ENCODE data around the gene CD22. TPM values are rescaled to one million over a fixed set of nuclear protein-coding genes. Genes with fewer than 3 reads are reported as not detected.

Gene CD22
- total RNA-seq, 1 experiment from 2014 or later, result not detected

- H3K9me3 ChIP-seq (ENCODE audit: low read depth, low read length, poor library complexity, severe bottlenecking), result no peaks in the 10 kb centered on the region
- H3K27me3 ChIP-seq (replicated peaks; ENCODE audit: insufficient read depth, low read depth, low read length, poor library complexity), result peaks cover 5% of the 10 kb centered on the region
- no peaks in the 10 kb centered on the region for H3K36me3 ChIP-seq (ENCODE audit: insufficient read depth, low read length, poor library complexity, severe bottlenecking)
- no peak overlapping the region for H3K27ac ChIP-seq (ENCODE audit: low read depth, low read length, poor library complexity, severe bottlenecking)
- intact Hi-C loops (cut with micrococcal nuclease; ENCODE audit: unreplicated experiment), result no loop called here
- no TSS peak for BruUV-seq (replicated peaks)
- POLR2A ChIA-PET (ENCODE audit: low non-redundant PET), result no interaction called here
- H3K4me1 ChIP-seq (ENCODE audit: insufficient read depth, low read length, poor library complexity, severe bottlenecking), result no peaks in the 10 kb centered on the region
- CTCF ChIA-PET, result no interaction called here
- DNase-seq (ENCODE audit: low spot score), result no peak
- no peak overlapping the region for H3K4me3 ChIP-seq (ENCODE audit: low read depth, low read length, poor library complexity, severe bottlenecking)
- TF ChIP-seq, protein P1, sequence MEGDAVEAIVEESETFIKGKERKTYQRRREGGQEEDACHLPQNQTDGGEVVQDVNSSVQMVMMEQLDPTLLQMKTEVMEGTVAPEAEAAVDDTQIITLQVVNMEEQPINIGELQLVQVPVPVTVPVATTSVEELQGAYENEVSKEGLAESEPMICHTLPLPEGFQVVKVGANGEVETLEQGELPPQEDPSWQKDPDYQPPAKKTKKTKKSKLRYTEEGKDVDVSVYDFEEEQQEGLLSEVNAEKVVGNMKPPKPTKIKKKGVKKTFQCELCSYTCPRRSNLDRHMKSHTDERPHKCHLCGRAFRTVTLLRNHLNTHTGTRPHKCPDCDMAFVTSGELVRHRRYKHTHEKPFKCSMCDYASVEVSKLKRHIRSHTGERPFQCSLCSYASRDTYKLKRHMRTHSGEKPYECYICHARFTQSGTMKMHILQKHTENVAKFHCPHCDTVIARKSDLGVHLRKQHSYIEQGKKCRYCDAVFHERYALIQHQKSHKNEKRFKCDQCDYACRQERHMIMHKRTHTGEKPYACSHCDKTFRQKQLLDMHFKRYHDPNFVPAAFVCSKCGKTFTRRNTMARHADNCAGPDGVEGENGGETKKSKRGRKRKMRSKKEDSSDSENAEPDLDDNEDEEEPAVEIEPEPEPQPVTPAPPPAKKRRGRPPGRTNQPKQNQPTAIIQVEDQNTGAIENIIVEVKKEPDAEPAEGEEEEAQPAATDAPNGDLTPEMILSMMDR (conservative IDR thresholded peaks at IDR 0.05; ENCODE audit: low read depth, low read length), result no peak
- no peak for TF ChIP-seq EZH2 (IDR thresholded peaks at IDR 0.05; ENCODE audit: borderline replicate concordance, low read depth, low read length, poor library complexity, severe bottlenecking)
Measured at GRCh38 chr19:35347930-35348298, 18.9 kb downstream of the CD22 start.

GRCh38 chr19:35348911-35349611 lies 20.1 kb downstream of the CD22 start:
- ChIA-PET CTCF (no interaction called here), POLR2A (ENCODE audit: low non-redundant PET) (no interaction called here)
- H3K4me1 ChIP-seq (ENCODE audit: insufficient read depth, low read length, poor library complexity, severe bottlenecking), result peaks cover 6% of the 10 kb centered on the region
- H3K9me3 ChIP-seq (ENCODE audit: low read depth, low read length, poor library complexity, severe bottlenecking), result no peaks in the 10 kb centered on the region
- no TSS peak for BruUV-seq (replicated peaks)
- intact Hi-C loops (cut with micrococcal nuclease; ENCODE audit: unreplicated experiment), result no loop called here
- TF ChIP-seq EZH2 (IDR thresholded peaks at IDR 0.05; ENCODE audit: borderline replicate concordance, low read depth, low read length, poor library complexity, severe bottlenecking), result no peak
- TF ChIP-seq, protein P1 (conservative IDR thresholded peaks at IDR 0.05; ENCODE audit: low read depth, low read length), result no peak
- H3K27me3 ChIP-seq (replicated peaks; ENCODE audit: insufficient read depth, low read depth, low read length, poor library complexity), result peaks cover 5% of the 10 kb centered on the region
- H3K4me3 ChIP-seq (ENCODE audit: low read depth, low read length, poor library complexity, severe bottlenecking), result no peak overlapping the region
- no peaks in the 10 kb centered on the region for H3K36me3 ChIP-seq (ENCODE audit: insufficient read depth, low read length, poor library complexity, severe bottlenecking)
- no peak overlapping the region for H3K27ac ChIP-seq (ENCODE audit: low read depth, low read length, poor library complexity, severe bottlenecking)
- no peak for DNase-seq (ENCODE audit: low spot score)

DNA sequence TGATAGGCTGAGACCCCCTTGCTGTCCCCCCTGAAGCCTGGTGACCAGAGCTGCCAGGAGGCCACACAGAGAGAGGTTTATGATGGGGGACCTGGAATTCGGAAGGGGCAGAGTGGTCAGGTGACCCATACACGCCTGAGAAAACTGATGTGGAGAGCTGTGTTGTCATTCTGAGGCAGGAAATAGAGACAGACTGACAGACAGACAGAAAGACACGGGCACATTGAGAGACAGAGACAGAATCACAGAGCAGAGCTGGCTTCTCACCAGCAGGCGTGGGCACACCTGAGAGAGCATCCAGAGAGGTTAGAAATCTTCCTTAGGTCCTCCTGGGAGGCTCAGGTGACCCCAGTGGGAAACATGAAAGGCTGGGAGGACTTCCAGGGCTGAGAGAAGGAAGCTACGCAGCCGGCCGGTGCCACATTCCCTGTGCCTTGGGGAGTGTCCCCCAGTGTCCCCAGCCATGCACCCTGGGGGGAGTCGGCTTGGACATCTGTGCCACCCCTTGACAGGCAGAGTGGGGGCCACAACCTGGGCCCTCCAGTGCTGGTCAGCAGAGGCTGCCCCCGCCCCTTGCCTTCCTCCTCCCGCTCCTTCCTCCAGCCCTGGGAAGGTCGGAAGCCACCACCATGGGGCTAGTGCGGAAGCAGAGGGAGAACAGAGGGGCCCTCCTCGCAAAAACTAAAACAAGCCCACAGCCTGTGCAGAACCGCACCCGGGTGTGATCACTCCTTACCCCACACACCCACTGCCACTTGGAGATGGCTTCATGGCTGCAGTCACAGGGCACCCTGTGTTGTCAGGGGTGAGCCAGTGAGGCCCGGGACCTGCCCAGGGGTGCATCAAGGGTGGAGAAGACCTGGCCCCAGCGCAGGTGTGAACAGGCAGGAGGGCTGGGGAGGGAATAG lies 20.9 kb downstream of the CD22 start:
- DNase-seq (ENCODE audit: low spot score), result no peak
- TF ChIP-seq, protein P1 (conservative IDR thresholded peaks at IDR 0.05; ENCODE audit: low read depth, low read length), result no peak
- no peak for TF ChIP-seq EZH2 (IDR thresholded peaks at IDR 0.05; ENCODE audit: borderline replicate concordance, low read depth, low read length, poor library complexity, severe bottlenecking)
- peaks cover 5% of the 10 kb centered on the region for H3K27me3 ChIP-seq (replicated peaks; ENCODE audit: insufficient read depth, low read depth, low read length, poor library complexity)
- H3K4me3 ChIP-seq (ENCODE audit: low read depth, low read length, poor library complexity, severe bottlenecking), result no peak overlapping the region
- H3K27ac ChIP-seq (ENCODE audit: low read depth, low read length, poor library complexity, severe bottlenecking), result no peak overlapping the region
- no peaks in the 10 kb centered on the region for H3K36me3 ChIP-seq (ENCODE audit: insufficient read depth, low read length, poor library complexity, severe bottlenecking)
- H3K4me1 ChIP-seq (ENCODE audit: insufficient read depth, low read length, poor library complexity, severe bottlenecking), result peaks cover 6% of the 10 kb centered on the region
- intact Hi-C loops (cut with micrococcal nuclease; ENCODE audit: unreplicated experiment), result loop anchor here (10.0 kb wide), 1 partner anchor 295 kb away; the partner anchor contains the start of genes COX6B1 and ETV2
- BruUV-seq (replicated peaks), result no TSS peak
- POLR2A ChIA-PET (ENCODE audit: low non-redundant PET), result no interaction called here
- H3K9me3 ChIP-seq (ENCODE audit: low read depth, low read length, poor library complexity, severe bottlenecking), result no peaks in the 10 kb centered on the region
- CTCF ChIA-PET, result no interaction called here
